GM12878 (cell line): ENCODE measurements around the gene TAX1BP1. TPM values are rescaled to one million over a fixed set of nuclear protein-coding genes. Genes with fewer than 3 reads are reported as not detected.

Experiments
- BCL3 ChIP-seq: IDR thresholded peaks from 2 replicates; pipeline ENCODE4 v1.6.1; 2011; ENCODE audit warnings: borderline replicate concordance, low read depth, mild to moderate bottlenecking, moderate library complexity, low read length; ENCODE audit not compliant: insufficient read depth, poor library complexity, severe bottlenecking
- BCLAF1 ChIP-seq: fragments of 450-650 bp; IDR thresholded peaks from 2 replicates; pipeline ENCODE4 v1.6.1; 2017; ENCODE audit warnings: antibody characterized with exemption, mild to moderate bottlenecking, moderate library complexity
- BMI1 ChIP-seq: fragments of 450-650 bp; IDR thresholded peaks from 2 replicates; pipeline ENCODE4 v1.6.1; 2016; ENCODE audit warnings: mild to moderate bottlenecking, moderate library complexity, borderline replicate concordance
- CBFB ChIP-seq: IDR thresholded peaks from 2 replicates; pipeline ENCODE4 v1.6.1; 2016; ENCODE audit warnings: antibody characterized with exemption, low read depth
- CEBPZ ChIP-seq: fragments of 150-350 bp; IDR thresholded peaks from 2 replicates; pipeline ENCODE4 v1.6.1; 2016; ENCODE audit warnings: low read depth, low read length
- CREB1 ChIP-seq: IDR thresholded peaks from 2 replicates; pipeline ENCODE4 v1.6.1; 2012; ENCODE audit warnings: low read depth, mild to moderate bottlenecking, inconsistent platforms
- GABPA ChIP-seq: IDR thresholded peaks from 2 replicates; pipeline ENCODE4 v1.6.1; 2014; ENCODE audit warnings: antibody characterized with exemption, low read depth, mild to moderate bottlenecking, inconsistent platforms
- GATAD2B ChIP-seq: fragments of 450-650 bp; conservative IDR thresholded peaks from 2 replicates; pipeline ENCODE4 v1.6.1; 2017; ENCODE audit warnings: low read depth, mild to moderate bottlenecking, moderate library complexity
- MLLT1 ChIP-seq: fragments of 450-650 bp; IDR thresholded peaks from 2 replicates; pipeline ENCODE4 v1.6.1; 2016; ENCODE audit warnings: mild to moderate bottlenecking
- MYB ChIP-seq: fragments of 150-350 bp; IDR thresholded peaks from 2 replicates; pipeline ENCODE4 v1.6.1; 2014; ENCODE audit warnings: mild to moderate bottlenecking, low read depth, low read length, borderline replicate concordance
- MYC ChIP-seq: IDR thresholded peaks from 2 replicates; pipeline ENCODE4 v1.6.1; 2011; ENCODE audit warnings: mild to moderate bottlenecking, low read length, moderate library complexity, inconsistent platforms; ENCODE audit not compliant: insufficient read depth, insufficient replicate concordance, insufficient read length, severe bottlenecking
- POLR2A ChIP-seq: IDR thresholded peaks from 2 replicates; pipeline ENCODE4 v1.6.1; 2011; ENCODE audit warnings: low read depth, mild to moderate bottlenecking, low read length
- POLR2AphosphoS5 ChIP-seq: IDR thresholded peaks from 2 replicates; pipeline ENCODE4 v1.6.1; 2011; ENCODE audit warnings: mild to moderate bottlenecking, low read length, inconsistent platforms
- RELB ChIP-seq: fragments of 450-650 bp; IDR thresholded peaks from 2 replicates; pipeline ENCODE4 v1.6.1; 2017; ENCODE audit warnings: low read depth, mild to moderate bottlenecking, moderate library complexity
- SIN3A ChIP-seq: IDR thresholded peaks from 2 replicates; pipeline ENCODE4 v1.6.1; 2012; ENCODE audit warnings: low read depth, low read length, improper control_type of control experiment
- SMARCA5 ChIP-seq: fragments of 450-650 bp; IDR thresholded peaks from 2 replicates; pipeline ENCODE4 v1.6.1; 2017; ENCODE audit warnings: mild to moderate bottlenecking
- YY1 ChIP-seq: IDR thresholded peaks from 2 replicates; pipeline ENCODE4 v1.6.1; 2011; ENCODE audit warnings: low read depth, mild to moderate bottlenecking, low read length
- polyA plus RNA-seq, 11 experiments: library from polyadenylated mRNA; depleted of rRNA in 4 of 11; unstranded in 6 of 11; stranded (reverse) in 5 of 11; fragments of >200 nt; fragmentation: Nextera tagmentation in 4 of 11; fragmentation: Illumina TruSeq in 1 of 11; extraction: Ambion mirVana in 4 of 11; extraction: Trizol in 1 of 11; gene quantifications; 1 replicate in 1 of 11; 2 replicates in 10 of 11; pipeline versions ENCODE4 v1.2.1 to v1.2.3, GENCODE V29; 2011 to 2016; ENCODE audit warnings: inconsistent platforms in 2 of 11, missing spikeins in 2 of 11, low read depth in 1 of 11
- total RNA-seq, 4 experiments: library from RNA; depleted of rRNA in 3 of 4; stranded (reverse); fragments of >200 nt in 3 of 4; fragmentation: Illumina TruSeq in 1 of 4; extraction: Trizol in 1 of 4; gene quantifications; 2 replicates each; pipeline versions ENCODE4 v1.2.1 to v1.2.3, GENCODE V29; 2013 to 2021

The TAX1BP1 gene
- total and polyA plus RNA-seq, 10 of the 15 experiments (the other 5 are each of a cell fraction or from before 2014, with no cell fraction given), result 30.8 to 105 (median 52.0) TPM

GRCh38 chr7:27740449-27741086 is 606 bp downstream of the TAX1BP1 start (continued):
- TF ChIP-seq BCL3 (peak; percentile 23), RELB (no peak), YY1 (peak; percentile 61; the same call in 1 of the 2 replicates), SMARCA5 (no peak), MLLT1 (peak; percentile 52; the same call in 1 of the 2 replicates), CBFB (0 out of 2 replicates have a peak, but pooled peaks have one; percentile 18), CEBPZ (no peak), BMI1 (no peak), BCLAF1 (no peak), POLR2A (peak; percentile 74), CREB1 (peak; percentile 56; the same call in 1 of the 2 replicates), MYC (no peak), GABPA (0 out of 2 replicates have a peak, but pooled peaks have one; percentile 20), POLR2AphosphoS5 (peak; percentile 87), MYB (peak; percentile 30; the same call in 1 of the 2 replicates), SIN3A (peak; percentile 78; the same call in 1 of the 2 replicates), GATAD2B (no peak)
